HepG2 (cell line): ENCODE data around the gene FOXRED2. TPM values are rescaled to one million over a fixed set of nuclear protein-coding genes. Genes with fewer than 3 reads are reported as not detected.

ENCODE experiments used
- ATAC-seq: fragments of 200-7000 bp; cut with Tn5 transposase; 3 replicates; pipeline ENCODE4 v1.9.1; 2020; ENCODE audit warnings: mild to moderate bottlenecking, moderate library complexity
- BruUV-seq: library from RNA; stranded (reverse); fragments of 400-500 nt; replicated peaks from 2 replicates; lab custom pipeline; 2021; lab: Mats Ljungman, UMichigan
- CTCF ChIA-PET: fragments of 300-600 bp; formaldehyde crosslinking; extraction: SDS; loops from one replicate; lab custom pipeline; 2021; ENCODE audit warnings: low total read pairs, inconsistent platforms, low intra/inter-chr PET ratio; lab: Yijun Ruan, JAX
- POLR2A ChIA-PET: fragments of 350-600 bp; sonication (Branson Sonifier 250); formaldehyde crosslinking; loops from one replicate; lab custom pipeline; 2020; ENCODE audit warnings: antibody characterized with exemption, inconsistent platforms; lab: Yijun Ruan, JAX
- DNase-seq: peaks from one replicate; pipeline ENCODE4 v3.0.0-alpha.2; 2015; ENCODE audit warnings: low spot score
- FAIRE-seq: peaks from 3 replicates; lab custom pipeline; 2011; peaks lifted over from hg19 to GRCh38; lab: Jason Lieb, UNC
- H2AFZ ChIP-seq: one replicate; pipeline ENCODE4 v1.6.1; 2011; ENCODE audit warnings: low read length, inconsistent platforms
- H3K27ac ChIP-seq: fragments of 300-600 bp; 3 replicates; pipeline ENCODE4 v1.8.0; 2011; ENCODE audit warnings: mixed run types, mild to moderate bottlenecking, mixed read lengths, low read length, inconsistent platforms; ENCODE audit not compliant: insufficient read depth; ENCODE audit errors: extremely low read length
- H3K27me3 ChIP-seq, 2 experiments: fragments of 200-600 bp in 1 of 2; 2 replicates in 1 of 2; 3 replicates in 1 of 2; pipeline versions ENCODE4 v1.6.0 to v1.8.0; 2011; ENCODE audit warnings: low read length in 2 of 2, mild to moderate bottlenecking in 2 of 2, moderate library complexity in 2 of 2, inconsistent platforms in 1 of 2; ENCODE audit not compliant: insufficient read depth in 2 of 2, control insufficient read depth in 1 of 2
- H3K36me3 ChIP-seq, 2 experiments: fragments of 200-600 bp in 1 of 2; replicated peaks in 1 of 2; 2 replicates in 1 of 2; 3 replicates in 1 of 2; pipeline versions ENCODE4 v1.5.1 to v1.8.0; 2011; ENCODE audit warnings: low read length in 2 of 2, inconsistent platforms in 1 of 2; ENCODE audit not compliant: insufficient read depth in 2 of 2, control insufficient read depth in 1 of 2
- H3K4me1 ChIP-seq: 2 replicates; pipeline ENCODE4 v1.5.1; 2012; ENCODE audit warnings: low read length, inconsistent platforms; ENCODE audit not compliant: insufficient read depth
- H3K4me2 ChIP-seq: 2 replicates; pipeline ENCODE4 v1.6.0; 2011; ENCODE audit warnings: low read depth, low read length, inconsistent platforms
- H3K4me3 ChIP-seq, 3 experiments: fragments of 200-600 bp in 1 of 3; sonication (generic), shearing (Covaris generic) in 1 of 3; replicated peaks in 1 of 3; 2 replicates each; pipeline ENCODE4 v1.5.1; 2011 to 2016; ENCODE audit warnings: low read length in 3 of 3, inconsistent platforms in 2 of 3, low read depth in 2 of 3, mild to moderate bottlenecking in 2 of 3, control low read depth in 1 of 3, mixed read lengths in 1 of 3; ENCODE audit not compliant: insufficient read depth in 1 of 3
- H3K79me2 ChIP-seq: one replicate; pipeline ENCODE4 v1.6.1; 2011; ENCODE audit warnings: low read length, inconsistent platforms; ENCODE audit not compliant: insufficient read depth
- H3K9ac ChIP-seq: 2 replicates; pipeline ENCODE4 v1.6.0; 2011; ENCODE audit warnings: mild to moderate bottlenecking, low read depth, low read length, inconsistent platforms; ENCODE audit not compliant: insufficient read depth
- H3K9me3 ChIP-seq: 2 replicates; pipeline ENCODE4 v1.5.1; 2012; ENCODE audit warnings: mild to moderate bottlenecking, low read length
- H4K20me1 ChIP-seq: 2 replicates; pipeline ENCODE4 v1.6.0; 2011; ENCODE audit warnings: inconsistent platforms, mild to moderate bottlenecking, low read length, moderate library complexity; ENCODE audit not compliant: insufficient read depth
- ARNTL ChIP-seq: sonication (generic); formaldehyde crosslinking; IDR thresholded peaks from 2 replicates; pipeline ENCODE4 v1.4.0; 2020; ENCODE audit warnings: mild to moderate bottlenecking, missing genetic modification reagents
- EHMT2 ChIP-seq: fragments of 200-600 bp; sonication (generic); IDR thresholded peaks from 2 replicates; pipeline ENCODE4 v1.7.0; 2017; ENCODE audit warnings: antibody characterized with exemption, low read depth, low read length, borderline replicate concordance
- FOXP1 ChIP-seq, 2 experiments: fragments of 450-650 bp in 1 of 2; IDR thresholded peaks; 2 replicates each; pipeline ENCODE4 v1.6.1; 2017 to 2018; ENCODE audit warnings: antibody characterized with exemption in 1 of 2
- HHEX ChIP-seq: IDR thresholded peaks from 2 replicates; pipeline ENCODE4 v1.6.1; 2016; ENCODE audit warnings: control low read depth
- HOMEZ ChIP-seq: IDR thresholded peaks from 2 replicates; pipeline ENCODE4 v1.6.1; 2016; ENCODE audit warnings: low read depth
- MED8 ChIP-seq: sonication (generic); formaldehyde crosslinking; IDR thresholded peaks from 2 replicates; pipeline ENCODE4 v1.8.1; 2023; ENCODE audit warnings: mild to moderate bottlenecking, missing genetic modification reagents; ENCODE audit not compliant: insufficient replicate concordance
- SP1 ChIP-seq, 2 experiments: fragments of 450-650 bp in 1 of 2; sonication (generic) in 1 of 2; formaldehyde crosslinking in 1 of 2; IDR thresholded peaks; 2 replicates each; pipeline versions ENCODE4 v1.4.0 to v1.6.1; 2016 to 2020; ENCODE audit warnings: missing genetic modification reagents in 1 of 2
- ZNF296 ChIP-seq: sonication (generic); formaldehyde crosslinking; conservative IDR thresholded peaks from 2 replicates; pipeline ENCODE4 v1.5.0; 2020; ENCODE audit warnings: mild to moderate bottlenecking, missing genetic modification reagents
- WGBS: methylation state at CpG from one replicate; pipeline ENCODE4 v1.1.6; 2017; ENCODE audit warnings: low lambda C conversion rate; 5-methylcytosine and 5-hydroxymethylcytosine counted together
- in situ Hi-C: cut with HindIII; loops from 2 replicates; pipeline ENCODE4 v1.10.0; 2017; ENCODE audit warnings: low pct_unique_long_range_greater_than_20kb; ENCODE audit not compliant: extremely low pct_ligation_motif_present
- intact Hi-C: fragments of 100-400 bp; cut with micrococcal nuclease; formaldehyde crosslinking; loops from one replicate; pipeline ENCODE4 v1.10.0; 2022; ENCODE audit not compliant: unreplicated experiment
- polyA plus RNA-seq, 8 experiments: library from polyadenylated mRNA; depleted of rRNA in 3 of 8; stranded (reverse) in 7 of 8; unstranded in 1 of 8; fragments of >200 nt; fragmentation: Illumina TruSeq in 4 of 8; extraction: Trizol in 4 of 8; gene quantifications; 2 replicates each; pipeline versions ENCODE4 v1.2.1 to v1.2.3, GENCODE V29; 2011 to 2016; ENCODE audit warnings: low read depth in 4 of 8, missing spikeins in 1 of 8, mixed read lengths in 1 of 8; ENCODE audit not compliant: insufficient read depth in 1 of 8
- total RNA-seq, 5 experiments: library from RNA; depleted of rRNA; stranded (reverse); fragments of >200 nt; fragmentation: Illumina TruSeq; extraction: Trizol; gene quantifications; 2 replicates each; pipeline ENCODE4 v1.2.3, GENCODE V29; 2016; ENCODE audit warnings: low read depth in 1 of 5
- TF ChIP-seq, protein P1 (sequence below): sonication (generic); formaldehyde crosslinking; conservative IDR thresholded peaks from 2 replicates; pipeline ENCODE4 v1.4.0; 2020; ENCODE audit warnings: mild to moderate bottlenecking, missing genetic modification reagents, moderate library complexity

Gene FOXRED2
- total and polyA plus RNA-seq, 2 of the 13 experiments (the other 11 are each of a cell fraction or from before 2014, with no cell fraction given) = 9.3 to 28.1 TPM

DNA sequence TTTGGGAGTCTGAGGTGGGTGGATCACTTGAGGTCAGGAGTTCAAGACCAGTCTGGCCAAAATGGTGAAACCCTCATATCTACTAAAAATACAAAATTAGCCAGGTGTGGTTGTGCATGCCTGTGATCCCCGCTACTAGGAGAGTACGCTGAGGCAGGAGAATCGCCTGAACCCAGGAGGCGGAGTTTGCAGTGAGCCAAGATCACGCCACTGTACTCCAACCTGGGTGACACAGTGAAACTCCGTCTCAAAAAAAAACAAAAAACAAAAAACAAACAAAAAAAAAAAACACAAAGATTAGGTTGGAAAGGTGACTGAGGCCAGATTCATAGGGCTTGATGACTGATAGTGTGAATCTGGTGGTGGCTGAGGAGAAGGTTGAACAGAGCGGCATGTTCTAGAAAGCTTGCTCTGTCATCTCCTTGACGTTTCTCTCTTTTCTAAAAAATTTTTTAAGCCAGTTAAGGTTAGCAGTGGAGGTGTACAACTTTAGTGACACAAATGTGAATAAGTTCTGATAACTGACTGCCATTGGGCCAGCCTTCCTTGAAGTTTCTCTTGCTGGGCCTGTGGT is 66.3 kb downstream of the FOXRED2 start (continued):
- TF ChIP-seq ARNTL (CRISPR knock-in tag) (0 out of 2 replicates have a peak, but pooled peaks have one; percentile 25), FOXP1 (IDR thresholded peaks at IDR 0.05) (no peak), FOXP1 (CRISPR knock-in tag; IDR thresholded peaks at IDR 0.05) (0 out of 2 replicates have a peak, but pooled peaks have one; percentile 12), SP1 (IDR thresholded peaks at IDR 0.05) (no peak), SP1 (CRISPR knock-in tag; IDR thresholded peaks at IDR 0.05) (no peak)
- TF ChIP-seq, protein P1, sequence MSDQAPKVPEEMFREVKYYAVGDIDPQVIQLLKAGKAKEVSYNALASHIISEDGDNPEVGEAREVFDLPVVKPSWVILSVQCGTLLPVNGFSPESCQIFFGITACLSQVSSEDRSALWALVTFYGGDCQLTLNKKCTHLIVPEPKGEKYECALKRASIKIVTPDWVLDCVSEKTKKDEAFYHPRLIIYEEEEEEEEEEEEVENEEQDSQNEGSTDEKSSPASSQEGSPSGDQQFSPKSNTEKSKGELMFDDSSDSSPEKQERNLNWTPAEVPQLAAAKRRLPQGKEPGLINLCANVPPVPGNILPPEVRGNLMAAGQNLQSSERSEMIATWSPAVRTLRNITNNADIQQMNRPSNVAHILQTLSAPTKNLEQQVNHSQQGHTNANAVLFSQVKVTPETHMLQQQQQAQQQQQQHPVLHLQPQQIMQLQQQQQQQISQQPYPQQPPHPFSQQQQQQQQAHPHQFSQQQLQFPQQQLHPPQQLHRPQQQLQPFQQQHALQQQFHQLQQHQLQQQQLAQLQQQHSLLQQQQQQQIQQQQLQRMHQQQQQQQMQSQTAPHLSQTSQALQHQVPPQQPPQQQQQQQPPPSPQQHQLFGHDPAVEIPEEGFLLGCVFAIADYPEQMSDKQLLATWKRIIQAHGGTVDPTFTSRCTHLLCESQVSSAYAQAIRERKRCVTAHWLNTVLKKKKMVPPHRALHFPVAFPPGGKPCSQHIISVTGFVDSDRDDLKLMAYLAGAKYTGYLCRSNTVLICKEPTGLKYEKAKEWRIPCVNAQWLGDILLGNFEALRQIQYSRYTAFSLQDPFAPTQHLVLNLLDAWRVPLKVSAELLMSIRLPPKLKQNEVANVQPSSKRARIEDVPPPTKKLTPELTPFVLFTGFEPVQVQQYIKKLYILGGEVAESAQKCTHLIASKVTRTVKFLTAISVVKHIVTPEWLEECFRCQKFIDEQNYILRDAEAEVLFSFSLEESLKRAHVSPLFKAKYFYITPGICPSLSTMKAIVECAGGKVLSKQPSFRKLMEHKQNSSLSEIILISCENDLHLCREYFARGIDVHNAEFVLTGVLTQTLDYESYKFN (CRISPR knock-in tag) = 0 out of 2 replicates have a peak, but pooled peaks have one; percentile 39

DNA sequence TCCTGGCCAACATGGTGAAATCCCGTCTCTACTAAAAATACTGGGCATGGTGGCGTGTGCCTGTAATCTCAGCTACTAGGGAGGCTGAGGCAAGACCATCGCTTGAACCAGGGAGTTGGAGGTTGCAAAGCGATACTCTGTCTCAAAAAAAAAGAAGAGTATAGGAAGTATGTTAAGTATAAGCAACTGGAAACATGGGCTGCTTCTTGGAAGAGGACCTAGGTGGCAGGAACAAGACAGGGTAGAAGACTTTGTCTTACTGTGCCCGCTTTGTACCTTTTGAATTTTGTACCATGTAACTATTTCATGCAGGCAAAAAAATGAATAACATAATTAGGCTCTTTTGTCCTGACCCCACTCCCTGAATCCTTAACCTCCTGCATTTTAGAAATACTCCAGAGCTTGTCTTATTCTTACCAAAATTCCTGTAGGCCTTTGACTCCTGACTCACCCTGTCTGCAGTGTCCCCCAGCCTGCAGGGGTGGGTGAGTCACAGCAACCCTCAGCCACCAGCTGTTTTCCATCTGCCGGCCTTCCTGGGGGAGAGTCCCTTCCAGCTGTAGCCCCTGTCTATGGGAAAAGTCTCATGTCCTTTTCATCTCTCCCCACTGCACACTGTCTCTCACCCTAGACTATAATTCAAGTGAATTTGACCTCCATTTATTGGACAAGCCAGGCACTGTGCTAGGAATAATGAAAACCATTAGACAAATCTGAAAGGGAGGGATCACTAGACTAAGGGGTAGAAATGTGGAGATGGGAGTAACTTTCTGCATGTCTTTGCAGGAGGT is 67.2 kb downstream of the FOXRED2 start:
- no TSS peak for BruUV-seq
- 52% methylated on average over 6 of the region's 6 CpGs for WGBS
- H3K4me3 ChIP-seq = peak overlapping the region in 1 of 3 experiments; percentile 25; a peak in 2 of 6 replicates
- peak; percentile 53 for DNase-seq
- FAIRE-seq = no peak
- H3K27me3 ChIP-seq = no peaks in the 10 kb centered on the region; a peak in 1 of 5 replicates
- H2AFZ ChIP-seq = no peak overlapping the region
- peak overlapping the region; percentile 37 for H3K9ac ChIP-seq
- H3K9me3 ChIP-seq = no peaks in the 10 kb centered on the region
- ChIA-PET POLR2A (interaction anchor here (0.8 to 3.4 kb wide), 7 partner anchors 17 to 97 kb away, joined by 3 to 14 read pairs (median 4); partner anchors contain the start of gene MYH9), CTCF (no interaction called here)
- in situ Hi-C loops = no loop called here
- peak overlapping the region; percentile 68 for H3K4me2 ChIP-seq
- peak overlapping the region; percentile 34 for H3K27ac ChIP-seq
- no peaks in the 10 kb centered on the region for H3K79me2 ChIP-seq
- intact Hi-C loops = no loop called here
- peaks cover 83% of the 10 kb centered on the region for H3K4me1 ChIP-seq
- ATAC-seq = peak; percentile 45
- H3K36me3 ChIP-seq = no peaks in the 10 kb centered on the region
- no peaks in the 10 kb centered on the region for H4K20me1 ChIP-seq
- TF ChIP-seq EHMT2 = no peak
- TF ChIP-seq ZNF296 = no peak
- TF ChIP-seq MED8 (CRISPR knock-in tag) = no peak
- TF ChIP-seq HHEX (CRISPR knock-in tag) = no peak
- 0 out of 2 replicates have a peak, but pooled peaks have one; percentile 19 for TF ChIP-seq HOMEZ
- TF ChIP-seq, protein P1 (CRISPR knock-in tag) = no peak
